IPS-18c (cell line): ENCODE results near the gene RPS14.
"Not testable (repeated sequence)": the region's sequence is repeated elsewhere in the genome, so short reads cannot be mapped to it uniquely, and the experiment has no call there.

ENCODE experiments used
- H3K4me3 ChIP-seq: 2 replicates; pipeline ENCODE4 v1.7.0; 2013; ENCODE audit warnings: low read depth, mild to moderate bottlenecking, low read length, moderate library complexity; ENCODE audit not compliant: insufficient read depth
- H3K9me3 ChIP-seq: one replicate; pipeline ENCODE4 v1.6.1; 2013; ENCODE audit warnings: mild to moderate bottlenecking, low read length, moderate library complexity; ENCODE audit not compliant: control insufficient read depth, insufficient read depth

Gene RPS14

DNA sequence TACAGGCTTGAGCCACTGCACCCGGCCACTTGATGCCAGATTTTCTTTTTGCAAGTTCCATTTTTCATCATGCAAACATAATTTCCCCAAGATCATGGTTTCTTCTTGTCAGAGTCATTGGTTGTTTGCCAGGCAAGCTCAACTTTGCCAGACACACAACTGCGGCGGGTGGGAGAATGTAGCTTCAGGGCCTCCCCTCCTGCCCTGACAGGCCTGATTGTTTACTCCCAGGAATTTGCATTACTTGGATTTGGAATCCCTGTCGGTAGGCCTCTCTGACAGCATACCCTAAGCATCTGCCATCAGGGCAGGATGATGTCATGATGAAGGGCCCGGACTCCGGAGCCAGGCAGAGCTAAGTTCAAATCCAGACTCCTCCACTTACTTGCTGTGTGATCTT lies 15.1 kb downstream of the RPS14 start:
- no peak overlapping the region for H3K4me3 ChIP-seq
- H3K9me3 ChIP-seq = no peaks in the 10 kb centered on the region

DNA sequence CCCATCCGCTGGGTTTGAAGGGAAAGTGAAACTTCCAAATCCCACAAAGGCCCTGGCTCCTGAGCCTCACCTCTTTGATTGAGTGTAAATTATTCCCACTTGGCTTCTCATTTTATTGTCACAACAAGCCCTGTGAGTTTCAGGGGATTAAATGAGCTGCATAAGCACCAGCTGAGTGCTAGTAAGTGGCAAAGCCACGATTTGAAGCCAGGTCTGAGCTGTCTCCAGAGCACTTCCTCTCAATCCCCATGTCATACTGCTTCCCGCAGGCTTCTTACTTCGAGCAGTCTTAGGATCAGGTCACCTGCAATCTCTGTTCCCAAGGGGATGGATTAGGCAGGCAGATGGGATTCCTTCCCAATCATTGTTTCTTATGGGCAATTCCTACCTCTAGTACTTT lies 18.0 kb downstream of the RPS14 start:
- no peaks in the 10 kb centered on the region for H3K9me3 ChIP-seq
- no peak overlapping the region for H3K4me3 ChIP-seq

DNA sequence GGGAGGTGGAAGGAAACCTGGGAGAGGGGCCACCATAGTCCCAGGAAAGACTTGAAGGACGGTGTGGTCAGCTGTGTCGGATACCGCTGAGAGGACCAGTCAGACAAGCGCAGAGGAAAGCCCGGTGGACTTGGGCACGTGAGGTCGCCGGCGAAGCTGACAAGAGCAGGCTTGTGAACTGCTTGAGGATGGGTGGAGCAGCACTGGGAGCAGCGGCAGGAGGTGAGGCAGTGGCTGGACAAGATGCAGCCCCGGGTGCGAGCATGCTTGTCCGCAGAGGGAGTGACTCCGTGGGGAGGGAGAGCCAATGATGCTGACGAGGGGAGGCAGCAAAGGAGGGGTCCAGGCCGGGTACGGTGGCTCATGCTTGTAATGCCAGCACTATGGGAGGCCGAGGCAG lies 18.5 kb downstream of the RPS14 start:
- no peaks in the 10 kb centered on the region for H3K9me3 ChIP-seq
- H3K4me3 ChIP-seq = no peak overlapping the region

DNA sequence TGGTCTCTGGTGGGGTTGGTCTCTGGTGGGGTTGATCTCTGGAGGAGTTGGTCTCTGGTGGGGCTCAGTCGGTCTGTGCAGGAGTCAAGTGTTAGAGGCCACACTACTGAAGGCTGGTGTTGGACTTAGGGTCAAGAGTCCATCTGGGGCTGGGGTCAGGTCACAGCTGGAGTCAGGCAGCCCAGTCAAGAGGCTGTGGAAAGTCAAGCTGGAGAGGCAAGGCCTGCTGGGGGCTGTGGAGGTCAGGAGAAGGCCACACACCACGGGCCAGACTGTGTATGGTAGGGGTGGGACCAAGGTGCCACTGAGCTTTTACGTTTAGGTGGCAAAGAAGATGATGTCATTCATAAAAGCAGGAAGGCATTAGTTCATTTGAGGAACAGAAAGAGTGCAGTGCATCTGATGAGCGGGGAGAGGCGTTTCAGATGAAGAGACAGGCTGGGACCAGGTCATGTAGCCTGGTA lies 20.1 kb downstream of the RPS14 start:
- Histone ChIP-seq H3K9me3 (no peaks in the 10 kb centered on the region), H3K4me3 (no peak overlapping the region)

DNA sequence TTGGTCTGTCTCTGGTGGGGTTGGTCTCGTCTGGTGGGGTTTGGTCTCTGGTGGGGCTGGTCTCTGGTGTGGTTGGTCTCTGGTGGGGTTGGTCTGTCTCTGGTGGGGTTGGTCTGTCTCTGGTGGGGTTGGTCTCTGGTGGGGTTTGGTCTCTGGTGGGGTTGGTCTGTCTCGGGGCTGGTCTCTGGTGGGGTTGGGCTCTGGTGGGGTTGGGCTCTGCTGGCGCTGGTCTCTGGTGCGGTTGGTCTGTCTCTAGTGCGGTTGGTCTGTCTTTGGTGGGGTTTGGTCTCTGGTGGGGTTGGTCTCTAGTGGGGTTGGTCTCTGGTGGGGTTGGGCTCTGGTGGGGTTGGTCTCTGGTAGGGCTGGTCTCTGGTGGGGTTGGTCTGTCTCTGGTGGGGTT lies 20.6 kb downstream of the RPS14 start:
- Histone ChIP-seq H3K9me3 (no peaks in the 10 kb centered on the region), H3K4me3 (no peak overlapping the region)

DNA sequence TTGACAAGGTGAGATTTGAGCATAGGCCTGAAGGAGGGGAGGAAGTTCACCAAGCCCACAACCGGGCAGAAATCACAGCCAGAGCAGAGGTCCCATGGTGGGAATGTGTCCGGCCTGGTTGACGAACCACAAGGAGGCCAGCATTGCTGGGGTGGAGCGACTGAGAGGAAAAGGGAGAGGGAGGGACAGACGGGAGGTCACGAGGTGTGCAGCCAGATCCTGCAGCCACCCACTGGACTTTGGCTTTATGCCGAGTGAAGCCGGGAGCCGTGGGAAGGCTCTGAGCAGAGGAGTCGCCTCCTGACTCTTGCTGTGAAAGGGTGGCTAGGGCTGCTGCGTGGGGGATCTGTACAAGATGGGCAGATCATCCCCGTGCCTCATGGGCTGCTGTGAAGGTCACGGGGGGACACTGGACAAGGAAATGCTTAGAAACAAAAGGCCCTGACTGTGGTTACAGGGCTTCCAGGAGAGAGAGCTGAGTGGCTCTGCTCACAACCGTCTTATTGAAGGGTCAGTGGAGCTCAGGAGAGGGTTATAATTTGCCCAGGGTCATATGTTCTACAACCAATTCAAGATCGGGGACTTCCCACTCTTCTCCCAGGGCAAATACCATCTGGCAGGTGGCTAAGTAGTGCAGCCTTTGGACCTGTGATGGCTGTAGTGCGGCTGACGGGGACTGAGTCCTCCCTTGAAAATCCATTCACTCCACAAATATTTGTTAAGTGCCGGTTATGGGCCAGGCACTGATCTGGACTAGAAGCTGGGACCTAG lies 21.2 kb downstream of the RPS14 start:
- Histone ChIP-seq H3K4me3 (no peak overlapping the region), H3K9me3 (no peaks in the 10 kb centered on the region)

DNA sequence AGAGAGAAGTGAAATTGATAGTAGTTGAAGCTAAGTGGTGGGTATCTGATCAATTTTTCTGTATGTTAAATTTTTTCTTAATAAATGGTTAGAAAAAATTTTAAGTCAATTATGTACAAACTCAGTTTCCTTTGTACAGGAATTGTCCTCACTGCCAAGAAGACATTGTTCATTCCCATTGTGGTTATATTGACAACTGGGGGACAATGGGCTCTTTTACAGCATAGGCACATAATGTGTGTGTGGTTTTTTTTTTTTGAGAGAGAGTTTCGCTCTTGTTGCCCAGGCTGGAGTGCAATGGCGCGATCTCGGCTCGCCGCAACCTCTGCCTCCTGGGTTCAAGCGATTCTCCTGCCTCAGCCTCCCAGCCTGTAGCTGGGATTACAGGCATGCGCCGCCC lies 23.4 kb downstream of the RPS14 start:
- not testable (repeated sequence) for H3K4me3 ChIP-seq

DNA sequence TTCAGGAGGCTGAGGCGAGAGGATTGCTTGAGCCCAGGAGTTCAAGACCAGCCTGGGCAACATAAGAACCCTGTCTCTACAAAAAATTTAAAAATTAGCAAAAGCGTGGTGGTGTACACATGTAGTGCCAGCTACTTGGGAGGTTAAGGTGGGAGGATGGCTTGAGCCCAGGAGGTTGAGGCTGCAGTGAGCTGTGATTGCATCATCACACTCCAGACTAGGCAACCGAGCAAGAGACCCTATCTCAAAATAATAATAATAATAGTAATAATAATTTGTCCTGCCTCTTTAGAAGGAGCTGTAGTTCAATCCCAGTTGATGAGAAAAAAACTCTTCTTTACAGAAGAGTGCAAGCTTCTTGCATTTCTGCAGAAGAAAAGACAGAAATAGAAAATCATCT lies 26.8 kb downstream of the RPS14 start:
- H3K9me3 ChIP-seq = no peaks in the 10 kb centered on the region
- no peak overlapping the region for H3K4me3 ChIP-seq

More for the DNA sequence above, 23.4 kb downstream of the RPS14 start:
- H3K9me3 ChIP-seq = not testable (repeated sequence)

DNA sequence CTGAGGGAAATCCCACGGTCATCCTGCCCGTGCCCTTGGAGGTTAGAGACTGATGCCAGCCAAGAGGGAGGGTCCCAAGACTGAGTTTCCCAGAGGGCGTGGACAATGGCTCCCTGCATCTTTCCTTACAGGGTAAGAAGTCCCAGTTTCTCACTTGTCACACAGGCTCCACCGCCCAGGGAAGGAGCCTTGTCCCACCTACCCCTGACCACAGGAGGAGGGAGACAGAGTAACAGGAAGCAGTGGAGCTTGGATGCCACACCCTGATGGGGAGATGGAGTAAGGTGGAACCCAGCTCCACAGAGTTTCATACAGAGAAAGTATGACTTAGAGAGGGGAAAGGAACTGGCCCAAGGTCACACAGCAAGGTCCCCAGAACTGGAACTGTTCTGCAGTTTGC lies 27.5 kb downstream of the RPS14 start:
- Histone ChIP-seq H3K9me3 (no peaks in the 10 kb centered on the region), H3K4me3 (no peak overlapping the region)

DNA sequence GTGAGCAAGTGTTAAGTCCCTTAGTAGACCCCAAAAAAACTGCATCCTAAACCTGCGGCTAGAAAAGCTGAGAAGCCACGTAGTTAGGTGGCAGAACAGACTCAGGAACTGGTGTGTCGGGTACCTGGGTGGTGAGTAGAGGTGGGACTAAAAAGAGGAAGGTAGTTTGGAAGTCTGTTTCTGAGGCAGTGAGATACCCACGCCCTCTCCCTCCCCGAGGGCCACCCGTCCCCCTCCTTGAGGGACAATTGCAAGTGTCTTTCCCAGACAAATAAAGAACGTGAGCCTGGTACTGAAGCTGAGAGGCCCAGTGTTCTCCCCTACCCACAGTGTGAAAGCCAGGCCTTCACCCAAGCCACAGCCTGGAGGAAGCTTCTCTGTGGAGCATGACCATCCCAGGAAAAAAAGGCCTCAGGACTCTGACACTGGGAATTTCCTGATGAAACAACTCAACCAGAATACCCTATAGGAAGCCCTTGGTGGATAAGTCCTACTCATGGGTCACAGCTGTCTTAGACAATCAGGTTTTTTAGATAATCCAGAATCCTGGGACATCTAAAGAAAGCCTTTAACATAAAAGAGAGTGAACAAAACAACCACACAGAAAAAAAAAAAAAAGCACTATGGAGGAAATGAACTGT lies 29.8 kb downstream of the RPS14 start:
- no peak overlapping the region for H3K4me3 ChIP-seq

DNA sequence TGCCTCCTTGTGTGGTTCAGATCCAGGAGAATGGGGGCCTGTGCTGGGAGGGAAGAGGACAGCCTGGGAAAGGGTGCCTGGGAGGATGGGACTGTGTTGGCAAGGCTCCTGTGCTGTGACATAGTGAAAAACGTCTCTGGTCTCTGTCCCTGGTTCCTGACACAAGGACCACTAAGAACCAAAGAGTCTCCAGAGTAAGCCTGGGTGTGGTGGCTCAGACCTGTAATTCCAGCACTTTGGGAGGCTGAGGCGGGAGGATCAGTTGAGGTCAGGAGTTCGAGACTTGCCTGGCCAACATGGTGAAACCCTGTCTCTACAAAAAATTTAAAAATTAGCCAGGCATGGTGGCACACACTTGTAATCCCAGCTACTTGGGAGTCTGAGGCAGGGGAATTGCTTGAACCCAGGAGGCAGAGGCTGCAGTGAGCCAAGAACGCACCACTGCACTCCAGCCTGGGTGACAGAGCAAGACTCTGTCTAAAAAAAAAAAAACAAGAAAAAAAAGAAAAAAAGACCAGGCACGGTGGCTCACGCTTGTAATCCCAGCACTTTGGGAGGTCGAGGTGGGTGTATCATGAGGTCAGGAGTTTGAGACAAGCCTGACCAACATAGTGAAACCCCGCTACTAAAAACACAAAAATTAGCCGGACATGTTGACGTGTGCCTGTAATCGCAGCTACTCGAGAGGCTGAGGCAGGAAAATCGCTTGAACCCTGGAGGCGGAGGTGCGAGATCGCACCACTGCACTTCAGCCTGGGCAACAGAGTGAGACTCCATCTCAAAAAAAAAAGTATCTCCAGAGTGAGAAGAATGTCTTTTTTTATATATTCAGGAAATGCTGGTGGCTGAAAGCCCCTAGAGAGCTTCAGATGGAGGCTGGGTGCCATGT lies 35.4 kb downstream of the RPS14 start:
- not testable (repeated sequence) for H3K4me3 ChIP-seq, H3K9me3 ChIP-seq

More for the DNA sequence above, 29.8 kb downstream of the RPS14 start:
- H3K9me3 ChIP-seq = no peaks in the 10 kb centered on the region

DNA sequence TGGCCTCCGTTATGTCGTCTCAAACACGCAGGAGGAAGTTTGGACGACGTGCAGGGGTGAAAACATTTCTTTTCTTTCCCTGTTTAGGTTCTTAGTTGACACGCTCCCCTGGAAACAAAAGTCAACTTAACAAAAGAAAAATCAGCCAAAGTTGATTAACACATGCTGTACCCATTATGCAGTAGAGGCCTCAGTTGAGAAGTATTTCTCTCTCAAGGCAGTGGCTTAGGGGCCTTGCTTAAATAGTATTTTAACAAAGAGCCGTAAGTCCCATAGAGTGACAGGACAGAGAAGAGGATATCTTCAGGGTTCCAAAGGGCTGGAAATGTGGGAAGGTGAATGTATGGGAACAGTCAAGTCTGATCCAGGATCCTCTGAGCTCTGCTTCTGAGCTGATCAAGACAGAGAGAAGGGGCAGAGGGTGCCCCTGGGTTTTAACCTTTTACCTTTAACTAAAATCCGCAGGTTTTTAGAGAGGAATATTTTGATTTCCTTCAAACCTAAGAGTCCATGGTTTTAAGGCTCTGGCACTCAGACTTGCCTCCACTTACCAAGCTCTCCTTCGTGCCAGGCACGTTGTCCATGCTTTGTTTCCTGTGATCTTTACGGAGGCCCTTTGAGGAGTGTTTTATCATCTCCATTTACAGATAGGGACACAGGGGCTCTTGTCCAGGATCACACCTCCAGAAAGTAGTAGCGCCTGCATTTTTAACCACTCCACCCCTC lies 36.2 kb downstream of the RPS14 start:
- H3K4me3 ChIP-seq = no peak overlapping the region
- no peaks in the 10 kb centered on the region for H3K9me3 ChIP-seq

DNA sequence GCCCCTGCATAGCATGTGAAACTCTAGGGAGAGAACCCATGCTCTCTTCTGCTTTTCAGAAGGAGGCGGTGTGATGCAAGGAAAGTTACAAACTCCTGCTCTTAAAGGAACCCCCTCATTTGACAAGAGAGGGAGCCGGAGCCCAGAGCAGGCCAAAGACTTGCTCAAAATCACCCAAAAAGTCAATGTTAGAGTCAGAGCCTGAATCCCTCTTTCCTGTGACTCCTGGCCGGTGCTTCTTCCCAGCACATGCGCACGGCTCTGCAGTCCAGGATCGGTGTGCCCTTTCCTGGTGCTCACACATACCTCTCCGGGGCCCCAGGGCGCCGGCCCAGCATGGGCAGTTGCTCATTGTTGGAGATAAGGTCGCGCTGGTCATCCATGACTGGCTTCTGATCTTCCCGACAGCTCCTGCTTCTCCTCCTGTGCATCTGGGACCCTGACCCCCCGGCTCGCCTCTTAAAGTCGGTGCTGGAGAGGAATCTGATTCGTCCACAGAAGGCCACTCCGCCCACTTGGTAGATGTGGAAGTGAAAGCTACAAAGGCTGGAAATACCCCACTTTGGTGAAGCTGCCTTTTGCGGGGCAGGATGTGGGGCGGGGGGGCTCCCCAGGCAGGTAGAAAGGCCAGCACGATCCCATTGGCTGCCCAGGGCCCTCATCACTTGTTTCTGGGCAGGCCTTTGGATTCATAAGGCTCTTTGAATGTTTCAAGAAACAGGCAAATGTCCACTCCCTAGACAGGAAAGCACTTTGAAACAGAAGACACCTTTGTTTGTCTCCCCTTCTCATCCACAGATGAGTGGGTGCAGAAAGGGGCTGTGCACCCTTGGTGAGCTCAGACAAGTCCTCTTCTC lies 37.0 kb downstream of the RPS14 start, which contains the start of gene CD74:
Gene CD74 (minus strand): TSS at position 592 of the 857 bp plus-strand sequence. CDS start 161 bp downstream, at position 431.
- peak within 1 kb of the TSS; percentile 40; the same call in 1 of the 2 replicates for H3K4me3 ChIP-seq
- no peaks in the 10 kb centered on the region for H3K9me3 ChIP-seq

DNA sequence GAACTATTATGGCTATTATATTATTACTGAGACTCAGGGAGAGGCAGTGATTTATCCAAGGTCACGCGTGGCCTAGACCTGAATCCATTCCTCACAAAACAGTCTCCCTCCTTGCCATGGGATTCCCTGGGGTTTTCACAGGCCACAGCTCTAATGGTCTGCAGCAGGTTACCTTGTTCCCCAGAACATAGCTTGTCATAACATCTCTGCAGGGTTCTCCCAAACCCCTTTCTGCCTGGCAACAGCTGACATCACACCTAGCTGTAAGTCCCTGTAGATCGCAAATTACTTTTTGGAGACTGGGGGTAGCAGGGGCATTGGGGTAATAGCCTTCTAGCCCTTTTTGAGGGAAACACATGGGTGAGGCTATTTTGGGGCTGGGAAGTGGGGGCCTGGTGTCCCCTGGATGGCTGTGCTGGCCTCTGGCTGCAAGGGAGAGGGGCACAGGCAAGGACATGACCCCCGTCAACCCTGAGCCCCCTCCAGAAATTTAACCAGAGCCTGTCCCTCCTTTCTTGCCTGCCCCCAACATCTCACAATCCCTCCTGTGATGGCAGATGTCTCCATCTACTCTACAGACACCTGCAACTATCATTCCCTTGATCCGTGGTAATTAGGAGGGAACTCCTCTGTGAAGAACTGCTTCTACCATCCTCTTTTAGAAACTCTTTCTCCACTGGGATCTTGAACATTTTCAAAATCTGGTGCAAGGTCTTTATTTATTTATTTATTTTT lies 38.1 kb downstream of the RPS14 start:
- Histone ChIP-seq H3K9me3 (no peaks in the 10 kb centered on the region), H3K4me3 (no peak overlapping the region)

DNA sequence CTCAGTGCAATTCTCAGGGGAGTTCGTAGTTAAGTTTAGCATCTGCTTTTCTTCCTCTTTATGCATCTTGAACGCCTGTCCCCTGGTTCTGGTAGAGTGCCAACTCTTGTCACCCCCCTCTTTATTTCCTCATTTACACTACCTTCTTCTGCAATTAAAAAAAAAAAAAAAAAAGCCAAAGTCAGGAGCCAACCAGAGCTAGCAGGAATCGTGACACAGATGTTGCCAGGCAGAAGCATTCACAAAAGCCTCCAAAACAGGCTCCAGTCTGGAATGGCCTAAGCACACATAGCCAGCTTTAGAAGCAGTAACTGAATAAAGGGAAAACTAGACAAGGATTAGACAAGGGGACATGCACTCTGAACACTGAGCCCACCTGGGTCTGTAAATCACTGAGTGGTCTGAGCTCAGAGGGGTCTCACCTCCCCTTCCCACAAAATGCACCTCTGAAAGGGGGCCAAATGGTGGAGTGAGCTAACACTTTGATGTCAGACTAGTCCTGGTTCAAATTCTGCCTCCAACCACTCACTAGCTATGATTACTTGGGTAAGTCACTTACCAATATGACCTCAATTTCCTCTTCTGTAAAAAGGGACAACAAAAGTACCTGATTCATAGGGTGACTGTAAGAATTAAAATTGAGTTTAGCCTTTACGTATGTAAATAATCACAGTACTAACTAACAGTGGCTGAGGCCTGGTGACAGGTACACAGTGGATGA lies 38.9 kb downstream of the RPS14 start:
- Histone ChIP-seq H3K9me3 (no peaks in the 10 kb centered on the region), H3K4me3 (no peak overlapping the region)
